ENCODE results near the gene TMEM235.

Gene TMEM235

DNA sequence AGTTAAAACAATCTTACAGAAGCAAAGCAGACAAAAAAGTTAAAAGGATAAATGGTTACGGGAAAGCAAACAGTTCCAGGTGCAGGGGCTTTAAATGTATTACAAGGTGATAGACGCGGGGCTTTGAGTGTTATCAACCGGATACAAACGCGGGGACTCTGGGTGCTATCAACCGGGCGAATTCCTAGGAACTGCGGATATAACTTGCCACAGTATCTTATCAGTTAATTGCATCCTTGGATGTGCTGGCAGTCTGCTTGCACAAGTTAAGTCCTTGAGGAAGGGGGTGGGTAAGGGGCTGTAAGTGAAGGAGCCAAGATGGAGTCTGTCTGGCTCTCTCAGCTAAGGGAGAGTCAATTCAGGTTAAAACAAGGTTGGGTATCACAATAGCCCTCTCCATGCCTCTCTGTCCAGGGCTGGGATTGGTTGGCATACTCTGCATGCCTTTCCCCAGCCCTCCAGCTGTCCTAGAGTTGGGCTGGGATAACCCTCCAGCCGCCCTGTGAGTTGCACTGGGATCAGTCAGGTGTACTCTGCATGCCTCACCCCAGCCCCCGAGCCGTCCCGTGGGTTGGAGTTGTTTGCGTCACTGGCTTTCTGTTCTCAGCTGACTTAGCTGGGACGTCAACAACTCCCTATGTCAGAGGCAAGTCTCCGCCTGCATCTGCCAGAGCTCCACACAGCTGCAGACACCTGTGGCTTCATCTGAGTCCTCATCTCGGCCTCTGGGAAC, 40.9 kb downstream of the TMEM235 start:
- peak; percentile 37 for DNase-seq (ENCODE audit: low read depth, low spot score)

DNA sequence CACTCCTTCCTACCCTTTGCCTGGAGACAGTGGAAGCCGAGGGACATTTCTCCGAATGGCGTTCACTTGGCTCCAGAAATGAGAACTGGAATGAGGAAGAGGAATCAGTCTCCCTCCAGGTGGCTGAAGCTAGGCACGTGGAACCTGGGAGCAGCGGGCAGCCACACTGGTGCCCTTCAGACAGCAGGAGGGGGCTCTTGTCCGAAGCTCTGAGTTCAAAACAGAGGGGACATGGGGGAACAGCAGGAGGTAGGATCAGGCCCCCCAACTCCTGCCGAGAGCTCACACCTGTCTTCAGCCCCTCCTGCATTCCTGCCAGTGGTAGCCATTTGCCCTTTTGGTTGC, 41.5 kb downstream of the TMEM235 start:
- no peak for DNase-seq (ENCODE audit: low read depth, low spot score)

DNA sequence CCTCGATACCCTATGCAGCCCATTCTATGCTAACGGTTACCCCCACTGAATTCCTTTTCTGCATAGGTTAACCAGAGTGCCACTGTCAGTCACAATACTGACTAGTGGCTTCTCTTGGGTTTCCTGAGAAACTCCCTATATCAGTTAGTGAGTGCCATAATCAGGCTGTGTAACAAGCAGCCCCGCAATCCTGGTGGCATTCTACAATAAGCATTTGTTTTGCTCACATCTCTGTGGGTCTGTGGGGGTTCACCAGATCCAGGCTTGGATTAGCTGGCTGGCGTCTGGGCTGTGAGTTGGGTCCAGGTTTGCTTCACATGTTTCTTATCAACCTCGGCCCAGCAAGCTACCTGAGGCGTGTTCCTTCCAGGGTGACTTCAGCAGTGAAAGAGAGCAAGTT, 42.4 kb downstream of the TMEM235 start:
- DNase-seq (ENCODE audit: low read depth, low spot score): no peak

DNA sequence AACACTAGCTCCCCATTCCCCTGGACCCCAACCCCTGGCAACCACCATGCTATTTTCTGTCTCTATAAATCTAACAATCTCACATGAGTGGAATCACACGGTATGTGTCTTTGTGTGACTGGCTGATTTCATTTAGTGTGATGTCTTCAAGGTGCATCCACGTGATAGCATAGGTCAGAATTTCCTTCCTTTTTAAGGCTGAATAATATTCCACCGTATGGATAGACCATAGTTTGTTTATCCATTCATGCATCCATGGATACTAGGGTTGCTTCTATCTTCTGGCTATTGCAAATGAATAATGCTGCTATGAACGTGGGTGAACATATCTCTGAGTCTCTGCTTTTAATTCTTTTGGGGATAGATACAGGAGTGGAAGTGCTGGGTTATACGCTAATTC, 43.9 kb downstream of the TMEM235 start:
- DNase-seq (ENCODE audit: low read depth, low spot score): no peak

DNA sequence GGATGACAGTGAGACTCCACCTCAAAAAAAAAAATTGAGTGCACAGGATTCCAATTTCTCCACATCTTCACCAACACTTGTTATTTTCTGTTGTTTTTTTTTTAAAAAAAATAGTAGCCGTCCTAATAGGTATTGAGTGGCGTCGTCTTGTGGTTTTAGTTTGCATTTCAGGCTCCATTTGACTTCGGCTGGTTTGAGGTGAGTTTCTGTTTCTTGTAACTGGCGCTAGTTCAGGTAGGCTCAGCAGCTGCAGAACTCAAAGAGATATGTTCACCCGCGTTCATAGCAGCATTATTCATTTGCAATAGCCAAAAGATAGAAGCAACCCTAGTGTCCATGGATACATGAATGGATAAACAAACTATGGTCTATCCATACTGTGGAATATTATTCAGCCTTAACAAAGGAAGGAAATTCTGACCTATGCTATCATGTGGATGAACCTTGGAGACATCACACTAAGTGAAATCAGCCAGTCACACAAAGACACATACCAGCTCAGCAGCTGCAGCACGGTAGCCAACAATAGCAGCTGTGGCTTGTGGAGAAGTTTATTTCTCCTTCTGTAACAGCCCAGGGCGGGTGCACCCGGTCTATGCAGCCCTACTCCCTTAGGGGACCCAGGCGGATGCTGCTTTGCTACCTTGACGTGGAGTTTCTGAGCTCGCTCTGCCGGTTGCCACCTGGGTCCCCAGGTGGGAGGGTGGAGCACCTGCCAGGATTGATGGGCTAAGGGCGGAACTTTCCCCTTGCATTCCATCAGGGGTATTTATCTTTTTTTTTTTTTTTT, 44.9 kb downstream of the TMEM235 start:
- no peak for DNase-seq (ENCODE audit: low read depth, low spot score)

DNA sequence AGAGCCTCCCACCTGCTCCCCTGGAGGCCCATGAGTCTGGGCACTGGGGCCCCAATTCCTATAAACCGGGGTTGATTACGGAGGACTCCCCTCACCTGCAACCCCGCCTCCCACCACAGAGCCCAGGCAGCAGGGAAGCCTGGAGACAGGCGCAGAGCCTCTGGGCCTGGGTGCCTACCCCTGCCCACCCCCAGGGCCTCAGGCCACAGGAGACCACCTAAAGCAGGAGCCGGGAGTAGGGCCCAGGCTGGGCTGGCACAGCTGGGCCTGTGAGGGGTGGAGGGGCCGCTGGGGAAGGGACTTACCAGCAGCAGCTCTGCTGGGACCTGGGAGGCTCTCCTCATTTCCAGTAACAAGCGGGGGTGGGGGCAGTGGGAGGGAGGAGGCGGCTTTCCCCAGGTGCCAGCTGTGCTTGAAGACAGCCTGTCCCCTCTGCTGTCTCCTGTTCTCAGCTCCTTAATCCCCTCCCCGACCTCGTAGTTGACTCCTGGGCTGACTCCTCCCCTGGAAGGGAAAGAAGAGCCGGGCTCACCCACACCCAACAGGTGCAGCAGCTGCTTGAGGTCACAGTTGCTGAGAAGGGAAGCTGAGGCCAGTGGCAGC, 46.8 kb downstream of the TMEM235 start:
- DNase-seq (ENCODE audit: low read depth, low spot score): no peak

DNA sequence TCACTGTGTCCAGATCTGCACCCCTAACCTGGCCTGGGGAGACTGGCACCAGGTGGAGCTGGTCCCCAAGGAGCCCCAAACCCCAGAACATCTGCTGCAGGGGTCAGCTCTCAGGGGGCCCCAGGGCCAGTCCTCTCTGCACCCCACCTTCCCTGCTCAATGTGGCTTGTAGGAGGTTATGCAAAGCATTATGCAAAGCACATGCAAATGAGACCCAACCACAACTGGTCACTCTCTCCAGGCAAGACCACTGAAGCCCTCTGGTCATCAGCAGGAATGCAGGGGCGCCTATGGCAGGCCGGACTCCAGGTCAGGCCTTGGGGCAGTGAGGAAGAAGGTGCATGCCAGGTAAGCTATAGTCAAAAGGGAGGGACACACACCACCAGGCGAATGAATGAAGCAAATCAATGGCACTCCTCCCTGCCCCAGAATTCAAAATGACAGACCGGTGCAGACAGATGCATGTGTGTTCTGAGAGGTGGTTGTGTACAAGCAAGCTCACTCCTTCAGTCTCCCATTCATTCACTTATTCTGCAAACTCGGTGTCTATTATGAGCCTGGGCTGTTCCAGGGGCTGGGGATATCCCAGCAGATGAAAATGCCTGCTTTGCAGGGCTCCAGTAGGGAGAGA, 48.0 kb downstream of the TMEM235 start:
- no peak for DNase-seq (ENCODE audit: low read depth, low spot score)

DNA sequence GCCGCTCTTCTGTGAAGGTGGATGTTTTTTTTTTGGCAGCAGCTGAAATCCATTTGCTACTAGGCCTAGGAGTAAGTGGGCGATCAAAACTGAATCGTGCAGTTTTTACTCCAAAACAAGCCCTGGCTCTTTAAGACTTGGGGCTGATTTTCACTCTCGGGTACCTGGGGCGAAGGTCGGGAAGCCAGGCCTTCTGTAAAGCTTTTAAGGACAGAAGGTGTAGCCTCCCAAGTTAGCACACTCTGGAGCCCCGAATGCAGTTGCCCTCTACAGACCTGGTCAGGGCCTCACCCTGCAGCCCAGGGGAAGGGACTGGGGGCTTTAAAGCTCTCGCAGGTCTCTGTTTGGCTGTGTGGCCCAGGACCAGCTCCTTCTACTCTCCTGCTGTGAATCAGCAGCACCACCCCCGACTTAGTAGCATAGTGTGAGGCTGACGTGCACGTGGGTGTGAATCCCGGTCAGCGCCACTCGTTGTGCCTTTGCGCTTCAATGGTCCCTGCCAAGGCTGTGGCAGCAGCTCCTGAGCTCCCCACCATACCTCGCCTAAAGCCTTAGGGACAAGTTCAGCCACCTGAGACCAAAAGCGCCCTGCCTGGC, 49.9 kb downstream of the TMEM235 start:
- no peak for DNase-seq (ENCODE audit: low read depth, low spot score)

DNA sequence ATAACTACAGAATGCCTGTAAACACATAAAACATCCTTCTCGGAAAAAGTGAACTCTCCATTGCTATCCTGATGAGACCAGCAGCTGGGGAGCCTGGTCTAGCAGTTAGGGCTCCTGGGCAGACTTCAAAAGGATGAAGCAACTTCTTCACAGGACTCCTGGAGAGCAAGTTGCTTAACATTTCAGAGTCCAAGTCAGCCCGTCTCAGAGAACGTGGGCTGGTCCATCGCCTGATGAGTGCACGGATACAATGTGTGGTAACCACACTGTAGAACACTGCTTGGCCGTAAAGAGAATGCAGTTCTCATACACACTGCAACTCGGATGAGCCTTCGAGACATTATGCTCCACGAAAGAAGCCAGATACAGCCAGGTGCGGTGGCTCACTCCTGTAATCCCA, 52.7 kb downstream of the TMEM235 start:
- DNase-seq (ENCODE audit: low read depth, low spot score): no peak

DNA sequence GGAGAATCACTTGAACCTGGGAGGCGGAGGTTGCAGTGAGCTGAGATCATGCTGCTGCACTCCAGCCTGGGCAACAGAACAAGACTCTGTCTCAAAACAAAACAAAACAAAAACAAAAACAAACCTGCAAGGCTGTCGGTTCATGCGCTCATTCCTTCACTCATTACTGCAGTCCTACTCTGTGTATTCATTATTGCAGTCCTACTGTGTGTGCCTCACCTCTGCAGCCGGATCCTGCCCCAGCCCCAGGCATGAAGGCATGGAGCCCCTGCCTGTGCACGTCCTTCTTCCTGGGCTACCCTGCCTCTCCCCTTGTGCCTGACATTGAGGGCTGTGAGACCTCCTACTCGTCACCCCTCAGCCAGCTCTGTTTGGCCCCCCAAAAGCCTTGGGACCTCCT, 57.6 kb downstream of the TMEM235 start:
- no peak for DNase-seq (ENCODE audit: low read depth, low spot score)

DNA sequence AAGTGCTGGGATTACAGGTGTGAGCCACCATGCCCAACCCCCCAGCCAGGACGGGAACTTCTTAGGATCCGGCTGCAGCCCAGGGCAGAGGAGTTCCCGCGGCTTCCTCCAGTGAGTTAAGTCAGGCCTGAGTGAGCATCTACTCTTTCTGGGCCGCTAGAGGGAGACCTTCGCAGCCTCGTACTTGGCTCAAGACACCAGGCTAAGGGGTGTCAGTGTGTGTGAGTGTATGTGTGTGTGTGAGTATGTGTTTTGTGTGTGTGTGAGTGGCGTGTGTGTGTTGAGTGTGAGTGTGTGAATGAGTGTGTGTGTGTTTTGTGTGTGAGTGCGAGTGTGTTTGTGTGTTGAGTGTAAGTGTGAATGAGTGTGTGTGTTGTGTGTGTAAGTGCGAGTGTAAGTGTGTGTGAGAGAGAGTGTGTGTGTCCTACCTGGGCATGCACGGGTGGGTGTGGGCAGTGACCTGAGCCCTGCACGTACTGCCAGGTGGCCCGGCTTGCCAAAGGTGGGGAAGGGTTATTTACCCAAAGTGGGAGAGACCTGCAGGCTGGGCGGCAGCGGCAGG, 58.5 kb downstream of the TMEM235 start:
- DNase-seq (ENCODE audit: low read depth, low spot score): peak; percentile 94

All from astrocyte of the hippocampus (primary cell).